ENCODE results near the gene AP5Z1. TPM values are rescaled to one million over a fixed set of nuclear protein-coding genes. Genes with fewer than 3 reads are reported as not detected.
A peak's percentile ranks its signal among the peaks of the same experiment; 100 is the strongest.

AP5Z1 gene
- total RNA-seq, 1 experiment from 2014 or later = 35.6 TPM

DNA sequence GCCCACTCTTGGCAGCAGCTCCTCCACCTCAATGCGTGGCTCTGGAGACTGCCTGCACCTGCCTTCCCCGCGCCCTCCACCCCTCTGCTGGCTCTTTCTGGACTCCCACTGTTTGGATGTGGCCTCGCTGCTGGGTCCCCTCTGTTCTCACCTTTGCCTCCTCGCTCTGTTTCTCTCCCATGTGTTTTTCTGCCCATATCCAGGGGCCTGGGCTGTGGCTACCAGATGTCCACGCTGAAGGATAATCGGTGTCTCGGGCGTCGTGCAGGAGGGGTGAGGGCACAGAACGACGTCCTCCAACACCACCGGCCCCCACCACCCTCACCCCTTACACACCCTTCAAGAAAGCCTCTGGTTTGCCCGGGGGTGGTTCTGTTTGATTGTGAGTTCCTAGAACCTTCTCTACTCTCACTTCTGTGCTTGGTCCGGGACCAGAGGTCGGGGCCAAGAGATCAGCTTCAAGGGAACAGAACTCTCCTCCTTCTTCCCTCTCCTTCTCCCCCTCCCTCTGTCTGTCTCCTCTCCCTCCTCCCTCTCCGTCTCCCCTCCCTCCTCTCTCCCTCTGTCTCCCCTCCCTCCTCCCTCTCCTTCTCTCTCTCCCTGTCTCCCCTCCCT, 31.7 kb downstream of the AP5Z1 start:
- Histone ChIP-seq H3K36me3 (ENCODE audit: insufficient read depth, low read length, poor library complexity, severe bottlenecking) (no peaks in the 10 kb centered on the region), H3K9me3 (ENCODE audit: low read depth, low read length, poor library complexity, severe bottlenecking) (no peaks in the 10 kb centered on the region), H3K27ac (ENCODE audit: low read depth, low read length, poor library complexity, severe bottlenecking) (no peak overlapping the region), H3K27me3 (replicated peaks; ENCODE audit: insufficient read depth, low read depth, low read length, poor library complexity) (no peaks in the 10 kb centered on the region), H3K4me1 (ENCODE audit: insufficient read depth, low read length, poor library complexity, severe bottlenecking) (no peaks in the 10 kb centered on the region), H3K4me3 (ENCODE audit: low read depth, low read length, poor library complexity, severe bottlenecking) (no peak overlapping the region)
- intact Hi-C loops (cut with micrococcal nuclease; ENCODE audit: unreplicated experiment) = no loop called here
- BruUV-seq (replicated peaks) = no TSS peak
- ChIA-PET CTCF (no interaction called here), POLR2A (ENCODE audit: low non-redundant PET) (no interaction called here)
- DNase-seq (ENCODE audit: low spot score) = no peak
- TF ChIP-seq EZH2 (IDR thresholded peaks at IDR 0.05; ENCODE audit: borderline replicate concordance, low read depth, low read length, poor library complexity, severe bottlenecking) = no peak
- TF ChIP-seq, protein P1, sequence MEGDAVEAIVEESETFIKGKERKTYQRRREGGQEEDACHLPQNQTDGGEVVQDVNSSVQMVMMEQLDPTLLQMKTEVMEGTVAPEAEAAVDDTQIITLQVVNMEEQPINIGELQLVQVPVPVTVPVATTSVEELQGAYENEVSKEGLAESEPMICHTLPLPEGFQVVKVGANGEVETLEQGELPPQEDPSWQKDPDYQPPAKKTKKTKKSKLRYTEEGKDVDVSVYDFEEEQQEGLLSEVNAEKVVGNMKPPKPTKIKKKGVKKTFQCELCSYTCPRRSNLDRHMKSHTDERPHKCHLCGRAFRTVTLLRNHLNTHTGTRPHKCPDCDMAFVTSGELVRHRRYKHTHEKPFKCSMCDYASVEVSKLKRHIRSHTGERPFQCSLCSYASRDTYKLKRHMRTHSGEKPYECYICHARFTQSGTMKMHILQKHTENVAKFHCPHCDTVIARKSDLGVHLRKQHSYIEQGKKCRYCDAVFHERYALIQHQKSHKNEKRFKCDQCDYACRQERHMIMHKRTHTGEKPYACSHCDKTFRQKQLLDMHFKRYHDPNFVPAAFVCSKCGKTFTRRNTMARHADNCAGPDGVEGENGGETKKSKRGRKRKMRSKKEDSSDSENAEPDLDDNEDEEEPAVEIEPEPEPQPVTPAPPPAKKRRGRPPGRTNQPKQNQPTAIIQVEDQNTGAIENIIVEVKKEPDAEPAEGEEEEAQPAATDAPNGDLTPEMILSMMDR (conservative IDR thresholded peaks at IDR 0.05; ENCODE audit: low read depth, low read length) = no peak

DNA sequence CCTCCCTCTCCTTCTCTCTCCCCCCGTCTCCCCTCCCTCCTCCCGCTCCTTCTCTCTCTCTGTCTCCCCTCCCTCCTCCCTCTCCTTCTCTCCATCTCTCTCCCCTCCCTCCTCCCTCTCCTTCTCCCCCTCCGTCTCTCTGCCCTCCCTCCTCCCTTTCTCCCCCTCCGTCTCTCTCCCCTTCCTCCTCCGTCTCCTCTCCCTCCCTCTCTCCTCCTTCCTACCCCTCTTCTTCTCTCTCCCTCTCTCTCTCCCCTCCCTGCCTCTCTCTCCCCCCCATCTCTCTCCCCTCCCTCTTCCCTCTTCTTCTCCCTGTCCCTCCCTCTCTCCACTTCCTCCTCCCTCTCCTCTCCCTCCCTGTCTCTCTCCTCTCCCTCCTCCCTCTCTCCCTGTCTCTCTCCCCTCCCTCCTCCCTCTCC, 32.2 kb downstream of the AP5Z1 start:
- TF ChIP-seq, protein P1 (conservative IDR thresholded peaks at IDR 0.05; ENCODE audit: low read depth, low read length) = no peak
- TF ChIP-seq EZH2 (IDR thresholded peaks at IDR 0.05; ENCODE audit: borderline replicate concordance, low read depth, low read length, poor library complexity, severe bottlenecking) = no peak
- Histone ChIP-seq H3K4me3 (ENCODE audit: low read depth, low read length, poor library complexity, severe bottlenecking) (no peak overlapping the region), H3K4me1 (ENCODE audit: insufficient read depth, low read length, poor library complexity, severe bottlenecking) (no peaks in the 10 kb centered on the region), H3K9me3 (ENCODE audit: low read depth, low read length, poor library complexity, severe bottlenecking) (no peaks in the 10 kb centered on the region), H3K36me3 (ENCODE audit: insufficient read depth, low read length, poor library complexity, severe bottlenecking) (no peaks in the 10 kb centered on the region), H3K27me3 (replicated peaks; ENCODE audit: insufficient read depth, low read depth, low read length, poor library complexity) (no peaks in the 10 kb centered on the region), H3K27ac (ENCODE audit: low read depth, low read length, poor library complexity, severe bottlenecking) (no peak overlapping the region)
- intact Hi-C loops (cut with micrococcal nuclease; ENCODE audit: unreplicated experiment) = no loop called here
- DNase-seq (ENCODE audit: low spot score) = peak; percentile 28
- no TSS peak for BruUV-seq (replicated peaks)
- CTCF ChIA-PET = interaction anchor here (0.6 to 1.0 kb wide), 2 partner anchors 9 to 148 kb away, joined by 10 to 12 read pairs; no protein-coding TSS in a partner anchor
- POLR2A ChIA-PET (ENCODE audit: low non-redundant PET) = no interaction called here

DNA sequence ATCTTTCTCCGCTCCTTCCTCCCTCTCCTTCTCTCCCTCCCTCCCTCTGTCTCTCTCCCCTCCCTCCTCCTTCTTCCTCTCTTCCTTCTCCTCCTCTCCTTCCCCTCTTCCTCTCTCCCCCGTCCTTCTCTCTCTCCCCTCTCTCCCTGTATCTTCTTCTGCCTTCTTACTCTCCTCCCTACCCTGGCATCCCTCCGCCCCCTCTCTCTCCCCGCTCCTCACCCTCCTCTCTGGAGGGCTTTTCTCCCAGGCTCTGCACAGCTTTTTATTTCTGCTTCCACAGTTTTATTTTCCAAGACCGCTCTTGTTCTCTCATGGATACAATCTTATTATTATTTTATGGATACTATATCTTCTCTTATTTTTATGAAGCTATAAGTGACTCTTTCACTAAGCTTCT, 32.6 kb downstream of the AP5Z1 start:
- no peaks in the 10 kb centered on the region for H3K36me3 ChIP-seq (ENCODE audit: insufficient read depth, low read length, poor library complexity, severe bottlenecking)
- ChIA-PET CTCF (interaction anchor here (0.6 to 1.0 kb wide), 2 partner anchors 10 to 148 kb away, joined by 10 to 12 read pairs; no protein-coding TSS in a partner anchor), POLR2A (ENCODE audit: low non-redundant PET) (interaction anchor here (0.7 kb wide), 1 partner anchor 266 kb away, joined by 4 read pairs; no protein-coding TSS in a partner anchor)
- H3K4me3 ChIP-seq (ENCODE audit: low read depth, low read length, poor library complexity, severe bottlenecking) = no peak overlapping the region
- H3K9me3 ChIP-seq (ENCODE audit: low read depth, low read length, poor library complexity, severe bottlenecking) = no peaks in the 10 kb centered on the region
- TF ChIP-seq, protein P1 (conservative IDR thresholded peaks at IDR 0.05; ENCODE audit: low read depth, low read length) = no peak
- no peak for TF ChIP-seq EZH2 (IDR thresholded peaks at IDR 0.05; ENCODE audit: borderline replicate concordance, low read depth, low read length, poor library complexity, severe bottlenecking)
- BruUV-seq (replicated peaks) = no TSS peak
- intact Hi-C loops (cut with micrococcal nuclease; ENCODE audit: unreplicated experiment) = no loop called here
- no peak for DNase-seq (ENCODE audit: low spot score)
- H3K27ac ChIP-seq (ENCODE audit: low read depth, low read length, poor library complexity, severe bottlenecking) = no peak overlapping the region
- no peaks in the 10 kb centered on the region for H3K4me1 ChIP-seq (ENCODE audit: insufficient read depth, low read length, poor library complexity, severe bottlenecking)
- no peaks in the 10 kb centered on the region for H3K27me3 ChIP-seq (replicated peaks; ENCODE audit: insufficient read depth, low read depth, low read length, poor library complexity)
